ENCODE results near the gene PTPN4. TPM values are rescaled to one million over a fixed set of nuclear protein-coding genes. Genes with fewer than 3 reads are reported as not detected.

Gene PTPN4
- total and polyA plus RNA-seq, 2 experiments from 2014 or later: 41.6 to 90.4 TPM

- Histone ChIP-seq H4K20me1 (replicated peaks; ENCODE audit: insufficient read depth) (no peaks in the 10 kb centered on the region), H3F3A (replicated peaks; ENCODE audit: low read depth) (no peaks in the 10 kb centered on the region), H3K4me3 (no peak overlapping the region), H3K4me2 (no peak overlapping the region), H3K27me3 (ENCODE audit: insufficient read depth) (no peaks in the 10 kb centered on the region), H2AFZ (no peak overlapping the region), H3K4me1 (ENCODE audit: insufficient read depth) (peaks cover 11% of the 10 kb centered on the region), H3K36me3 (ENCODE audit: insufficient read depth) (no peaks in the 10 kb centered on the region), H3K9me2 (ENCODE audit: insufficient read depth) (no peaks in the 10 kb centered on the region), H3K79me2 (replicated peaks; ENCODE audit: insufficient read depth) (no peaks in the 10 kb centered on the region), H3K27ac (ENCODE audit: low read depth) (no peak overlapping the region)
- Mint-ChIP-seq H3K27me3 (ENCODE audit: insufficient read depth, low read depth, poor library complexity) (peaks cover 8% of the 10 kb centered on the region), H3K4me1 (peaks cover 20% of the 10 kb centered on the region), H3K9me3 (no peaks in the 10 kb centered on the region), H3K27ac (no peak overlapping the region), H3K4me3 (no peak overlapping the region), H3K36me3 (ENCODE audit: low read depth) (no peaks in the 10 kb centered on the region)
- DNase-seq (ENCODE audit: low spot score): no peak
- TF ChIP-seq CREB1 (CRISPR knock-in tag; IDR thresholded peaks at IDR 0.05; ENCODE audit: low read depth) (no peak), EZH2phosphoT487 (IDR thresholded peaks at IDR 0.05; ENCODE audit: unreplicated experiment) (no peak), ETS1 (IDR thresholded peaks at IDR 0.05) (no peak), REST (IDR thresholded peaks at IDR 0.05; ENCODE audit: unreplicated experiment) (no peak), STAT1 (IDR thresholded peaks at IDR 0.05; ENCODE audit: unreplicated experiment) (no peak), EZH2 (IDR thresholded peaks at IDR 0.05; ENCODE audit: low read depth, unreplicated experiment) (no peak)
- no peak for ATAC-seq
Observed at GRCh38 chr2:119745566-119745965, 14.2 kb upstream of the PTPN4 start.

- Histone ChIP-seq H3K27ac (ENCODE audit: low read depth) (no peak overlapping the region), H3K27me3 (ENCODE audit: insufficient read depth) (no peaks in the 10 kb centered on the region), H3K9me2 (ENCODE audit: insufficient read depth) (no peaks in the 10 kb centered on the region), H3K4me1 (ENCODE audit: insufficient read depth) (peaks cover 11% of the 10 kb centered on the region), H3K36me3 (ENCODE audit: insufficient read depth) (no peaks in the 10 kb centered on the region), H3K79me2 (replicated peaks; ENCODE audit: insufficient read depth) (no peaks in the 10 kb centered on the region), H2AFZ (peak overlapping the region; percentile 25; the same call in 1 of the 2 replicates), H3K4me2 (peak overlapping the region; percentile 56), H4K20me1 (replicated peaks; ENCODE audit: insufficient read depth) (no peaks in the 10 kb centered on the region), H3F3A (replicated peaks; ENCODE audit: low read depth) (no peaks in the 10 kb centered on the region), H3K4me3 (no peak overlapping the region)
- ATAC-seq (peak; percentile 81), DNase-seq (ENCODE audit: low spot score) (no peak)
- H3K27ac Mint-ChIP-seq: no peak overlapping the region
- H3K4me1 Mint-ChIP-seq: peaks cover 20% of the 10 kb centered on the region
- H3K36me3 Mint-ChIP-seq (ENCODE audit: low read depth): no peaks in the 10 kb centered on the region
- H3K4me3 Mint-ChIP-seq: no peak overlapping the region
- H3K27me3 Mint-ChIP-seq (ENCODE audit: insufficient read depth, low read depth, poor library complexity): peaks cover 8% of the 10 kb centered on the region
- no peaks in the 10 kb centered on the region for H3K9me3 Mint-ChIP-seq
- TF ChIP-seq STAT1 (IDR thresholded peaks at IDR 0.05; ENCODE audit: unreplicated experiment): no peak
- no peak for TF ChIP-seq CTCF (conservative IDR thresholded peaks at IDR 0.05; ENCODE audit: low read depth in 2 of 2)
- TF ChIP-seq ETS1 (IDR thresholded peaks at IDR 0.05): no peak
Observed at GRCh38 chr2:119746836-119747686, 12.7 kb upstream of the PTPN4 start.

Measured in GM23338 (cell line).